GM12875 (cell line): ENCODE data around the gene ZNF722.

Experiments
- H3K4me3 ChIP-seq: one replicate; pipeline ENCODE4 v1.5.1; 2011; ENCODE audit warnings: low read depth, low read length, control low read depth
- TF ChIP-seq, protein P1 (sequence below): IDR thresholded peaks from 2 replicates; pipeline ENCODE4 v1.5.1; 2011; ENCODE audit warnings: low read depth, mild to moderate bottlenecking, control low read depth, inconsistent platforms, low read length, moderate library complexity, borderline replicate concordance; ENCODE audit not compliant: insufficient read depth

The ZNF722 gene

DNA sequence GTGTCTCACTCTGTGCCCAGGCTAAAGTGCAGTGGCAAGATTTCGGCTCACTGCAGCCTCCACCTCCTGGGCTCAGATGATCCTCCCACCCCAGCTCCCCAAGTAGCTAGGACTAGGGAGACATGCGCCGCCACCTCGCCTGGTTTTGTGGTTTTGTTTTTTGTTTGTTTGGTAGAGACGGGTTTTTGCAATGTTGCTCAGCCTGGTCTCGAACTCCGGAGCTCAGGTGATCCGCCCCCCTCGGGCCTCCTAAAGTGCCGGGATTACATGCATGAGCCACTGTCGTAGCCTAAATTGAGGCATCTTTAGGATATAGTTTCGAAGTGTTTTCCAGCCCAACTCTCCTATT is 47.4 kb downstream of the ZNF722 start:
- TF ChIP-seq, protein P1, sequence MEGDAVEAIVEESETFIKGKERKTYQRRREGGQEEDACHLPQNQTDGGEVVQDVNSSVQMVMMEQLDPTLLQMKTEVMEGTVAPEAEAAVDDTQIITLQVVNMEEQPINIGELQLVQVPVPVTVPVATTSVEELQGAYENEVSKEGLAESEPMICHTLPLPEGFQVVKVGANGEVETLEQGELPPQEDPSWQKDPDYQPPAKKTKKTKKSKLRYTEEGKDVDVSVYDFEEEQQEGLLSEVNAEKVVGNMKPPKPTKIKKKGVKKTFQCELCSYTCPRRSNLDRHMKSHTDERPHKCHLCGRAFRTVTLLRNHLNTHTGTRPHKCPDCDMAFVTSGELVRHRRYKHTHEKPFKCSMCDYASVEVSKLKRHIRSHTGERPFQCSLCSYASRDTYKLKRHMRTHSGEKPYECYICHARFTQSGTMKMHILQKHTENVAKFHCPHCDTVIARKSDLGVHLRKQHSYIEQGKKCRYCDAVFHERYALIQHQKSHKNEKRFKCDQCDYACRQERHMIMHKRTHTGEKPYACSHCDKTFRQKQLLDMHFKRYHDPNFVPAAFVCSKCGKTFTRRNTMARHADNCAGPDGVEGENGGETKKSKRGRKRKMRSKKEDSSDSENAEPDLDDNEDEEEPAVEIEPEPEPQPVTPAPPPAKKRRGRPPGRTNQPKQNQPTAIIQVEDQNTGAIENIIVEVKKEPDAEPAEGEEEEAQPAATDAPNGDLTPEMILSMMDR: no peak
- H3K4me3 ChIP-seq: no peak overlapping the region
